PC-9 (cell line): ENCODE results near the gene LUC7L3.

Experiments used
- CTCF ChIP-seq: fragments of 200-600 bp; sonication (generic); conservative IDR thresholded peaks from 2 replicates; pipeline ENCODE4 v1.6.1; 2017; ENCODE audit warnings: mixed run types, antibody characterized with exemption, mild to moderate bottlenecking, moderate library complexity
- EZH2 ChIP-seq: fragments of 200-600 bp; sonication (generic); IDR thresholded peaks from 2 replicates; pipeline ENCODE4 v1.8.0; 2017; ENCODE audit warnings: antibody characterized with exemption, low read depth

- no peak for TF ChIP-seq EZH2
- no peak for TF ChIP-seq CTCF
Measured at GRCh38 chr17:50684288-50684611, 35.2 kb upstream of the LUC7L3 start.
